ENCODE results near the gene RBM47. TPM values are rescaled to one million over a fixed set of nuclear protein-coding genes. Genes with fewer than 3 reads are reported as not detected.

RBM47 gene
- total and polyA plus RNA-seq, 10 of the 15 experiments (the other 5 are each of a cell fraction or from before 2014, with no cell fraction given): 7.9 to 45.0 (median 28.7) TPM

GRCh38 chr4:40573593-40574311 lies 55.9 kb downstream of the RBM47 start (continued):
- TF ChIP-seq ZNF687 (IDR thresholded peaks at IDR 0.05) (0 out of 2 replicates have a peak, but pooled peaks have one; percentile 16), LARP7 (IDR thresholded peaks at IDR 0.05) (no peak), NFIC (IDR thresholded peaks at IDR 0.05; ENCODE audit: low read depth, low read length) (0 out of 2 replicates have a peak, but pooled peaks have one; percentile 42), JUNB (IDR thresholded peaks at IDR 0.05) (peak; percentile 7; the same call in 1 of the 2 replicates), IKZF2 (IDR thresholded peaks at IDR 0.05) (peak in 1 of 2 experiments; percentile 36; a peak in 1 of 4 replicates), HDGF (IDR thresholded peaks at IDR 0.05) (peak; percentile 46; the same call in 1 of the 2 replicates), CBFB (IDR thresholded peaks at IDR 0.05; ENCODE audit: low read depth) (no peak), RAD51 (IDR thresholded peaks at IDR 0.05) (0 out of 2 replicates have a peak, but pooled peaks have one; percentile 26)

All from GM12878 (cell line).